Measurements from ENCODE around the gene BMP8B.
A peak's percentile ranks its signal among the peaks of the same experiment; 100 is the strongest.

The BMP8B gene

GRCh38 chr1:39760074-39761008 lies 28.3 kb downstream of the BMP8B start:
- no peak for DNase-seq (ENCODE audit: extremely low read depth in 1 of 2, low read depth in 1 of 2)

- DNase-seq (ENCODE audit: extremely low read depth in 1 of 2, low read depth in 1 of 2), result no peak
Observed at GRCh38 chr1:39759436-39759726, 29.3 kb downstream of the BMP8B start.

- no peak for DNase-seq (ENCODE audit: extremely low read depth in 1 of 2, low read depth in 1 of 2)
Observed at GRCh38 chr1:39758556-39759435, 29.9 kb downstream of the BMP8B start.

GRCh38 chr1:39757501-39757900 lies 31.2 kb downstream of the BMP8B start:
- no peak for DNase-seq (ENCODE audit: extremely low read depth in 1 of 2, low read depth in 1 of 2)

GRCh38 chr1:39755965-39756659 lies 32.6 kb downstream of the BMP8B start:
- no peak for DNase-seq (ENCODE audit: extremely low read depth in 1 of 2, low read depth in 1 of 2)

- no peak for DNase-seq (ENCODE audit: extremely low read depth in 1 of 2, low read depth in 1 of 2)
Observed at GRCh38 chr1:39754906-39755504, 33.7 kb downstream of the BMP8B start.

- DNase-seq (ENCODE audit: extremely low read depth in 1 of 2, low read depth in 1 of 2), result no peak
Observed at GRCh38 chr1:39754026-39754570, 34.6 kb downstream of the BMP8B start.

- no peak for DNase-seq (ENCODE audit: extremely low read depth in 1 of 2, low read depth in 1 of 2)
Observed at GRCh38 chr1:39753132-39754025, 35.3 kb downstream of the BMP8B start.

GRCh38 chr1:39752703-39753102 lies 36.0 kb downstream of the BMP8B start:
- no peak for DNase-seq (ENCODE audit: extremely low read depth in 1 of 2, low read depth in 1 of 2)

GRCh38 chr1:39751595-39751994 lies 37.1 kb downstream of the BMP8B start:
- DNase-seq (ENCODE audit: extremely low read depth in 1 of 2, low read depth in 1 of 2), result no peak

- DNase-seq (ENCODE audit: extremely low read depth in 1 of 2, low read depth in 1 of 2), result no peak
Observed at GRCh38 chr1:39745016-39745670, 43.5 kb downstream of the BMP8B start.

GRCh38 chr1:39738622-39739366 lies 49.9 kb downstream of the BMP8B start, which contains the start of gene PPIE:
TSS of gene PPIE (plus strand) at chr1:39738882. CDS start at chr1:39738901, 19 bp downstream.
- peak; percentile 90 to 93 for DNase-seq (ENCODE audit: extremely low read depth in 1 of 2, low read depth in 1 of 2)

GRCh38 chr1:39737546-39738169 lies 51.0 kb downstream of the BMP8B start:
- no peak for DNase-seq (ENCODE audit: extremely low read depth in 1 of 2, low read depth in 1 of 2)

GRCh38 chr1:39735731-39736130 lies 52.9 kb downstream of the BMP8B start:
- no peak for DNase-seq (ENCODE audit: extremely low read depth in 1 of 2, low read depth in 1 of 2)

GRCh38 chr1:39733161-39733560 lies 55.5 kb downstream of the BMP8B start:
- no peak for DNase-seq (ENCODE audit: extremely low read depth in 1 of 2, low read depth in 1 of 2)

- no peak for DNase-seq (ENCODE audit: extremely low read depth in 1 of 2, low read depth in 1 of 2)
Observed at GRCh38 chr1:39732730-39733129, 55.9 kb downstream of the BMP8B start.

GRCh38 chr1:39729842-39730241 lies 58.8 kb downstream of the BMP8B start:
- no peak for DNase-seq (ENCODE audit: extremely low read depth in 1 of 2, low read depth in 1 of 2)

GRCh38 chr1:39729030-39729429 lies 59.6 kb downstream of the BMP8B start:
- DNase-seq (ENCODE audit: extremely low read depth in 1 of 2, low read depth in 1 of 2), result no peak
